Caco-2 (cell line): ENCODE measurements around the gene MUC2. TPM values are rescaled to one million over a fixed set of nuclear protein-coding genes. Genes with fewer than 3 reads are reported as not detected.

Source experiments
- BruUV-seq: library from RNA; stranded (reverse); fragments of 400-500 nt; replicated peaks from 2 replicates; lab custom pipeline; 2021; lab: Mats Ljungman, UMichigan
- CTCF ChIA-PET: fragments of 300-600 bp; sonication (Branson Sonifier 250); formaldehyde crosslinking; loops from one replicate; lab custom pipeline; 2022; ENCODE audit warnings: antibody characterized with exemption; lab: Charles Lee
- POLR2A ChIA-PET: fragments of 300-600 bp; sonication (Branson Sonifier 250); formaldehyde crosslinking; loops from one replicate; lab custom pipeline; 2022; ENCODE audit warnings: antibody characterized with exemption; lab: Charles Lee
- DNase-seq, 2 experiments: peaks; one replicate each; pipeline versions ENCODE4 v3.0.0 to v3.0.0-alpha.2; 2020 to 2022
- H3K27me3 ChIP-seq: replicated peaks from 2 replicates; pipeline ENCODE4 v1.6.0; 2011; ENCODE audit warnings: low read length; ENCODE audit not compliant: control insufficient read depth, insufficient read depth
- H3K36me3 ChIP-seq: 2 replicates; pipeline ENCODE4 v1.5.1; 2011; ENCODE audit warnings: low read length; ENCODE audit not compliant: control insufficient read depth, insufficient read depth
- H3K4me1 ChIP-seq: fragments of 250-450 bp; sonication (Bioruptor Pico); 2 replicates; pipeline ENCODE4 v1.5.1; 2020; ENCODE audit warnings: mild to moderate bottlenecking
- H3K4me3 ChIP-seq: 2 replicates; pipeline ENCODE4 v1.5.1; 2011; ENCODE audit warnings: low read depth, mild to moderate bottlenecking, control low read depth, low read length
- H3K9me3 ChIP-seq: fragments of 250-450 bp; sonication (Bioruptor Pico); 2 replicates; pipeline ENCODE4 v1.5.1; 2020; ENCODE audit warnings: mild to moderate bottlenecking, moderate library complexity
- H3K27ac Mint-ChIP-seq: one replicate; pipeline ENCODE4 v1.8.0; 2022; ENCODE audit warnings: mixed read lengths; ENCODE audit not compliant: unreplicated experiment
- H3K27me3 Mint-ChIP-seq: one replicate; pipeline ENCODE4 v1.8.0; 2022; ENCODE audit warnings: mixed read lengths; ENCODE audit not compliant: insufficient read depth, unreplicated experiment
- H3K36me3 Mint-ChIP-seq: one replicate; pipeline ENCODE4 v1.8.0; 2022; ENCODE audit warnings: mild to moderate bottlenecking, mixed read lengths; ENCODE audit not compliant: insufficient read depth, unreplicated experiment
- H3K4me1 Mint-ChIP-seq: one replicate; pipeline ENCODE4 v1.8.0; 2022; ENCODE audit warnings: low read depth, mixed read lengths; ENCODE audit not compliant: unreplicated experiment
- H3K4me3 Mint-ChIP-seq: one replicate; pipeline ENCODE4 v1.8.0; 2022; ENCODE audit warnings: mild to moderate bottlenecking, moderate library complexity, mixed read lengths; ENCODE audit not compliant: unreplicated experiment
- H3K9me3 Mint-ChIP-seq: one replicate; pipeline ENCODE4 v1.8.0; 2022; ENCODE audit warnings: mixed read lengths; ENCODE audit not compliant: unreplicated experiment
- CTCF ChIP-seq, 2 experiments: fragments of 200-600 bp in 1 of 2; IDR thresholded peaks; 1 replicate in 1 of 2; 2 replicates in 1 of 2; pipeline versions ENCODE4 v1.5.1 to v1.8.0; 2011 to 2022; ENCODE audit warnings: antibody characterized with exemption in 1 of 2, control low read depth in 1 of 2, inconsistent platforms in 1 of 2, low read depth in 1 of 2, low read length in 1 of 2, mild to moderate bottlenecking in 1 of 2, moderate library complexity in 1 of 2; ENCODE audit not compliant: insufficient read depth in 1 of 2, severe bottlenecking in 1 of 2, unreplicated experiment in 1 of 2
- intact Hi-C: fragments of 100-400 bp; cut with micrococcal nuclease; formaldehyde crosslinking; loops from one replicate; pipeline ENCODE4 v1.10.0; 2022; ENCODE audit not compliant: unreplicated experiment
- total RNA-seq: library from RNA; stranded (reverse); gene quantifications from 2 replicates; pipeline ENCODE4 v1.2.3, GENCODE V29; 2022

The MUC2 gene
- total RNA-seq, 1 experiment from 2014 or later, result 0.05 TPM

GRCh38 chr11:1041149-1041467 is 33.6 kb upstream of the MUC2 start:
- CTCF ChIA-PET, result no interaction called here
- Histone ChIP-seq H3K4me1 (peaks cover 16% of the 10 kb centered on the region), H3K4me3 (no peak overlapping the region), H3K36me3 (no peaks in the 10 kb centered on the region), H3K9me3 (peaks cover 6% of the 10 kb centered on the region), H3K27me3 (no peaks in the 10 kb centered on the region)
- intact Hi-C loops, result loop anchor here (10.0 kb wide), 1 partner anchor 56 kb away; no protein-coding TSS in a partner anchor
- peaks cover 6% of the 10 kb centered on the region for H3K4me1 Mint-ChIP-seq
- H3K36me3 Mint-ChIP-seq, result peaks cover 5% of the 10 kb centered on the region
- no peaks in the 10 kb centered on the region for H3K27me3 Mint-ChIP-seq
- no peak overlapping the region for H3K27ac Mint-ChIP-seq
- H3K4me3 Mint-ChIP-seq, result no peak overlapping the region
- POLR2A ChIA-PET, result no interaction called here
- H3K9me3 Mint-ChIP-seq, result peaks cover 11% of the 10 kb centered on the region
- TF ChIP-seq CTCF (IDR thresholded peaks at IDR 0.05; ENCODE audit: insufficient read depth in 1 of 2, low read depth in 1 of 2, low read length in 1 of 2, severe bottlenecking in 1 of 2, unreplicated experiment in 1 of 2), result no peak
- no TSS peak for BruUV-seq
- DNase-seq, result no peak

- H3K9me3 ChIP-seq, result peaks cover 6% of the 10 kb centered on the region
- intact Hi-C loops, result loop anchor here (10.0 kb wide), 1 partner anchor 57 kb away; no protein-coding TSS in a partner anchor
- POLR2A ChIA-PET, result no interaction called here
- DNase-seq, result no peak
- H3K27me3 ChIP-seq, result no peaks in the 10 kb centered on the region
- peaks cover 6% of the 10 kb centered on the region for H3K4me1 Mint-ChIP-seq
- TF ChIP-seq CTCF (IDR thresholded peaks at IDR 0.05; ENCODE audit: insufficient read depth in 1 of 2, low read depth in 1 of 2, low read length in 1 of 2, severe bottlenecking in 1 of 2, unreplicated experiment in 1 of 2), result no peak
- H3K9me3 Mint-ChIP-seq, result peaks cover 11% of the 10 kb centered on the region
- H3K4me3 Mint-ChIP-seq, result no peak overlapping the region
- CTCF ChIA-PET, result no interaction called here
- H3K36me3 ChIP-seq, result no peaks in the 10 kb centered on the region
- H3K27ac Mint-ChIP-seq, result no peak overlapping the region
- no peak overlapping the region for H3K4me3 ChIP-seq
- peaks cover 16% of the 10 kb centered on the region for H3K4me1 ChIP-seq
- H3K27me3 Mint-ChIP-seq, result no peaks in the 10 kb centered on the region
- H3K36me3 Mint-ChIP-seq, result peaks cover 5% of the 10 kb centered on the region
- BruUV-seq, result no TSS peak
Observed at GRCh38 chr11:1041471-1041870, 33.2 kb upstream of the MUC2 start.

- H3K27me3 ChIP-seq, result no peaks in the 10 kb centered on the region
- no peak overlapping the region for H3K4me3 ChIP-seq
- BruUV-seq, result no TSS peak
- no peak overlapping the region for H3K4me3 Mint-ChIP-seq
- peaks cover 6% of the 10 kb centered on the region for H3K4me1 Mint-ChIP-seq
- POLR2A ChIA-PET, result no interaction called here
- no peaks in the 10 kb centered on the region for H3K36me3 ChIP-seq
- intact Hi-C loops, result loop anchor here (10.0 kb wide), 1 partner anchor 57 kb away; no protein-coding TSS in a partner anchor
- CTCF ChIA-PET, result interaction anchor here (1.3 kb wide), 1 partner anchor 9 kb away, joined by 5 read pairs; no protein-coding TSS in a partner anchor
- TF ChIP-seq CTCF (IDR thresholded peaks at IDR 0.05; ENCODE audit: insufficient read depth in 1 of 2, low read depth in 1 of 2, low read length in 1 of 2, severe bottlenecking in 1 of 2, unreplicated experiment in 1 of 2), result no peak
- no peak overlapping the region for H3K27ac Mint-ChIP-seq
- peak in 1 of 2 experiments; percentile 56 for DNase-seq
- H3K27me3 Mint-ChIP-seq, result peaks cover 3% of the 10 kb centered on the region
- peaks cover 5% of the 10 kb centered on the region for H3K36me3 Mint-ChIP-seq
- peaks cover 16% of the 10 kb centered on the region for H3K4me1 ChIP-seq
- H3K9me3 ChIP-seq, result peaks cover 6% of the 10 kb centered on the region
- H3K9me3 Mint-ChIP-seq, result peaks cover 11% of the 10 kb centered on the region
Observed at GRCh38 chr11:1041936-1042608, 32.6 kb upstream of the MUC2 start.
